Spleen (tissue), 11 donors: ENCODE data around the gene MGMT. TPM values are rescaled to one million over a fixed set of nuclear protein-coding genes. Genes with fewer than 3 reads are reported as not detected.

ENCODE experiments used
- DNase-seq: peaks from one replicate; pipeline ENCODE4 v3.0.0-alpha.2; 2020
- H3K27ac ChIP-seq, 8 donors: fragments of 200-600 bp; sonication (generic) in 7 of 8; 1 replicate in 4 of 8; 2 replicates in 4 of 8; pipeline versions ENCODE4 v1.5.0 to v1.8.0; 2016 to 2021; ENCODE audit warnings: inconsistent platforms in 4 of 8, mild to moderate bottlenecking in 4 of 8, moderate library complexity in 1 of 8
- H3K27me3 ChIP-seq, 7 donors: fragments of 200-600 bp; sonication (generic) in 6 of 7; replicated peaks in 1 of 7; 1 replicate in 4 of 7; 2 replicates in 3 of 7; pipeline versions ENCODE4 v1.5.0 to v1.8.0; 2016 to 2021; ENCODE audit warnings: inconsistent platforms in 3 of 7, mild to moderate bottlenecking in 1 of 7
- H3K36me3 ChIP-seq, 6 donors: fragments of 200-600 bp; sonication (generic) in 5 of 6; 1 replicate in 4 of 6; 2 replicates in 2 of 6; pipeline versions ENCODE4 v1.5.0 to v1.8.0; 2016 to 2021; ENCODE audit warnings: inconsistent platforms in 2 of 6
- H3K4me1 ChIP-seq, 6 donors: fragments of 200-600 bp; sonication (generic) in 5 of 6; 1 replicate in 3 of 6; 2 replicates in 3 of 6; pipeline versions ENCODE4 v1.5.0 to v1.8.0; 2016 to 2021; ENCODE audit warnings: inconsistent platforms in 3 of 6
- H3K4me3 ChIP-seq, 8 donors: fragments of 200-600 bp; sonication (generic) in 7 of 8; 1 replicate in 4 of 8; 2 replicates in 4 of 8; pipeline versions ENCODE4 v1.5.0 to v1.8.0; 2016 to 2021; ENCODE audit warnings: inconsistent platforms in 4 of 8, mild to moderate bottlenecking in 4 of 8, moderate library complexity in 2 of 8
- H3K9me3 ChIP-seq, 8 donors: fragments of 200-600 bp; sonication (generic) in 7 of 8; 1 replicate in 4 of 8; 2 replicates in 4 of 8; pipeline versions ENCODE4 v1.5.0 to v1.8.0; 2016 to 2021; ENCODE audit warnings: inconsistent platforms in 4 of 8
- POLR2A ChIP-seq, 3 donors: fragments of 450-650 bp; IDR thresholded peaks; one replicate each; pipeline ENCODE4 v1.5.1; 2017; ENCODE audit warnings: antibody characterized with exemption in 3 of 3, mild to moderate bottlenecking in 1 of 3
- POLR2AphosphoS5 ChIP-seq, 3 donors: sonication (generic); formaldehyde crosslinking; IDR thresholded peaks; one replicate each; pipeline ENCODE4 v1.5.1; 2017; ENCODE audit warnings: antibody characterized with exemption in 3 of 3
- WGBS, 5 donors: extraction: QIAGEN DNeasy Blood & Tissue Kit in 3 of 5; methylation state at CpG; one replicate each; pipeline versions ENCODE4 v1.1.5 to v1.1.7; 2013 to 2018; 5-methylcytosine and 5-hydroxymethylcytosine counted together
- intact Hi-C: fragments of 100-400 bp; cut with DNase I; formaldehyde crosslinking; loops from one replicate; pipeline ENCODE4 v1.15.0; 2023; ENCODE audit warnings: low total_unique reads
- polyA plus RNA-seq, 3 donors: library from polyadenylated mRNA; stranded (reverse); fragments of 200-250 nt; gene quantifications; one replicate each; pipeline ENCODE4 v1.2.1, GENCODE V29; 2013
- total RNA-seq, 7 donors: library from RNA; depleted of rRNA in 3 of 7; stranded (reverse); fragments of >200 nt in 3 of 7; fragmentation: NEBNext Ultra II Directional in 4 of 7; extraction: Animal tissue kit (Norgen Biotek cat#: 25700) in 4 of 7; gene quantifications; one replicate each; pipeline versions ENCODE4 v1.1.0 to v1.2.1, GENCODE V29; 2016 to 2021
- TF ChIP-seq, protein P1 (sequence below), 11 experiments: fragments of 200-600 bp in 7 of 11; fragments of 450-650 bp in 4 of 11; sonication (generic) in 4 of 11; IDR thresholded peaks in 8 of 11; conservative IDR thresholded peaks in 3 of 11; 1 replicate in 7 of 11; 2 replicates in 4 of 11; pipeline versions ENCODE4 v1.4.0 to v1.8.0; 2016 to 2021; ENCODE audit warnings: antibody characterized with exemption in 11 of 11, inconsistent platforms in 4 of 11, mild to moderate bottlenecking in 1 of 11
- donor health status: healthy with polysubstance abuse.
- donor health status: DM: no; HTN: no; CAD: no; lungs with moderate emphysema.
- donor health status: DM: no; HTN: no; CAD: no.
- donor health status: Bipolar disorder and iron deficiency.
- donor health status: healthy.
- donor health status: DM: no; HTN: no; CAD: no.
- donor health status: DM: yes; HTN: yes; CAD: no.

MGMT gene
- total and polyA plus RNA-seq, 10 donors, result 14.3 to 33.4 (median 21.7) TPM

GRCh38 chr10:129728905-129729795 lies 262.1 kb downstream of the MGMT start:
- intact Hi-C loops, result no loop called here
- H3K27me3 ChIP-seq, result no peaks in the 10 kb centered on the region
- WGBS, 5 donors, result 91 to 96% (median 96%) methylated on average over 17 to 21 of the region's 21 CpGs
- no peak overlapping the region for H3K4me3 ChIP-seq
- H3K9me3 ChIP-seq, result peaks cover 0 to 45% (median 20%) of the 10 kb centered on the region in 8 donors
- H3K36me3 ChIP-seq, result peaks cover 0 to 15% (median 2%) of the 10 kb centered on the region in 6 donors
- H3K4me1 ChIP-seq, result no peaks in the 10 kb centered on the region
- TF ChIP-seq POLR2AphosphoS5 (IDR thresholded peaks at IDR 0.05) (no peak), POLR2A (IDR thresholded peaks at IDR 0.05) (no peak)
- TF ChIP-seq, protein P1, sequence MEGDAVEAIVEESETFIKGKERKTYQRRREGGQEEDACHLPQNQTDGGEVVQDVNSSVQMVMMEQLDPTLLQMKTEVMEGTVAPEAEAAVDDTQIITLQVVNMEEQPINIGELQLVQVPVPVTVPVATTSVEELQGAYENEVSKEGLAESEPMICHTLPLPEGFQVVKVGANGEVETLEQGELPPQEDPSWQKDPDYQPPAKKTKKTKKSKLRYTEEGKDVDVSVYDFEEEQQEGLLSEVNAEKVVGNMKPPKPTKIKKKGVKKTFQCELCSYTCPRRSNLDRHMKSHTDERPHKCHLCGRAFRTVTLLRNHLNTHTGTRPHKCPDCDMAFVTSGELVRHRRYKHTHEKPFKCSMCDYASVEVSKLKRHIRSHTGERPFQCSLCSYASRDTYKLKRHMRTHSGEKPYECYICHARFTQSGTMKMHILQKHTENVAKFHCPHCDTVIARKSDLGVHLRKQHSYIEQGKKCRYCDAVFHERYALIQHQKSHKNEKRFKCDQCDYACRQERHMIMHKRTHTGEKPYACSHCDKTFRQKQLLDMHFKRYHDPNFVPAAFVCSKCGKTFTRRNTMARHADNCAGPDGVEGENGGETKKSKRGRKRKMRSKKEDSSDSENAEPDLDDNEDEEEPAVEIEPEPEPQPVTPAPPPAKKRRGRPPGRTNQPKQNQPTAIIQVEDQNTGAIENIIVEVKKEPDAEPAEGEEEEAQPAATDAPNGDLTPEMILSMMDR (IDR thresholded peaks at IDR 0.05 in 8 of 11, conservative IDR thresholded peaks at IDR 0.05 in 3 of 11), result no peak
- no peak overlapping the region for H3K27ac ChIP-seq
- DNase-seq, result peak; percentile 55

DNA sequence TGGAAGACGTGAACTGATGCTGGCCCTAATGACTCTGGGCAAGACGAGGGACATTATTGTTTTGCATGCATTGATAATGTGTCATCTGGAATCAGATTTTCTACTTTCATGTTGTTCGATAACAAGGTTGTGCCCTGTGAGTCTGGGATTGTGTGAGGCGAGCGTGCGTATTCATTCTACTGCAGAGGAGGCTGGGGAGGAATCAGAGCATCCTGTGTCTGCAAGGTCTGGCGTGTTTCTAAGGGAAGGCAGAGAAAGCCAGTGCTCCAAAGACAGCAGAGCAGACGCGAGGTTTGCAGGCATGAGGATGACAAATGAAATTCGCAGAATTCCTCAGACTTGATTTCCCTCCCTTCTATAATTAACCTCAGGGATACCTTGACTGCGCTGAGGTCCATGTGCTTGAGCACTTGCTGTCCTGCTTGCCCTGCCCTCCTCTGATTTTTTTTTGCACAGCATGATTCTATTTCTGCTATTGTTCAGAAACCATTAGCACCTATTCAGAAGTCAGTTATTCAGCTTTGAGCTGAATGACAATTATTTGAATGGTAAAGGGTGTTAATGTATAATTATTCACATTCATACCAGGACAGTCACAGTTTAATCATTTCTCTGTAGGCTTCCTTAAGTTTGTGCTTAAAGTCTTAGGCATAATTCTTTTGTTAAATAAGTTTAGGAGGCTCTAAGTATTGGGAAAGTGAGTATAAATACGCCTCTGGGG lies 263.4 kb downstream of the MGMT start:
- Histone ChIP-seq H3K9me3 (peaks cover 0 to 39% (median 20%) of the 10 kb centered on the region in 8 donors), H3K27me3 (no peaks in the 10 kb centered on the region), H3K36me3 (peaks cover 0 to 8% (median 0%) of the 10 kb centered on the region in 6 donors), H3K27ac (no peak overlapping the region), H3K4me1 (no peaks in the 10 kb centered on the region), H3K4me3 (no peak overlapping the region)
- 94 to 97% (median 94%) methylated on average over 12 of the region's 12 CpGs for WGBS, 5 donors
- intact Hi-C loops, result no loop called here
- DNase-seq, result peak; percentile 25
- TF ChIP-seq POLR2A (IDR thresholded peaks at IDR 0.05), result no peak
- TF ChIP-seq, protein P1 (IDR thresholded peaks at IDR 0.05 in 8 of 11, conservative IDR thresholded peaks at IDR 0.05 in 3 of 11), result no peak

- TF ChIP-seq, protein P1 (IDR thresholded peaks at IDR 0.05 in 8 of 11, conservative IDR thresholded peaks at IDR 0.05 in 3 of 11), result no peak
- TF ChIP-seq POLR2AphosphoS5 (IDR thresholded peaks at IDR 0.05), result no peak
- TF ChIP-seq POLR2A (IDR thresholded peaks at IDR 0.05), result no peak
- intact Hi-C loops, result no loop called here
- 70 to 91% (median 85%) methylated on average over 10 of the region's 10 CpGs for whole genome bisulfite sequencing, 5 donors
Measured at GRCh38 chr10:129730993-129731325, 263.9 kb downstream of the MGMT start.

More at GRCh38 chr10:129730993-129731325, 263.9 kb downstream of the MGMT start:
- Histone ChIP-seq H3K27ac (no peak overlapping the region), H3K9me3 (peaks cover 0 to 34% (median 19%) of the 10 kb centered on the region in 8 donors), H3K36me3 (peaks cover 0 to 3% (median 0%) of the 10 kb centered on the region in 6 donors), H3K27me3 (no peaks in the 10 kb centered on the region), H3K4me1 (no peaks in the 10 kb centered on the region), H3K4me3 (no peak overlapping the region)
- DNase-seq, result peak; percentile 23
